A549 (cell line): ENCODE measurements around the gene TBC1D10A. TPM values are rescaled to one million over a fixed set of nuclear protein-coding genes. Genes with fewer than 3 reads are reported as not detected.
A peak's percentile ranks its signal among the peaks of the same experiment; 100 is the strongest.

Source experiments
- ATAC-seq, 2 experiments: fragments of 200-7000 bp in 1 of 2; fragments of >200 bp in 1 of 2; cut with Nextera tagmentation in 1 of 2; cut with Tn5 transposase in 1 of 2; 3 replicates each; pipeline versions ENCODE4 v1.8.0 to v1.9.1; 2018 to 2020; ENCODE audit warnings: mild to moderate bottlenecking in 1 of 2, moderate library complexity in 1 of 2
- CTCF ChIA-PET: fragments of 300-600 bp; sonication (Branson Sonifier 250); formaldehyde crosslinking; extraction: SDS; loops from one replicate; lab custom pipeline; 2021; ENCODE audit warnings: antibody characterized with exemption, inconsistent platforms; lab: Yijun Ruan, JAX
- POLR2A ChIA-PET: fragments of 350-600 bp; formaldehyde crosslinking; extraction: SDS; loops from one replicate; lab custom pipeline; 2021; ENCODE audit warnings: antibody characterized with exemption, inconsistent platforms; lab: Yijun Ruan, JAX
- DNase-seq, 2 experiments: peaks; one replicate each; pipeline versions ENCODE4 v3.0.0 to v3.0.0-alpha.2; 2011 to 2016; ENCODE audit warnings: low read depth in 1 of 2, low spot score in 1 of 2
- FAIRE-seq: peaks from 2 replicates; lab custom pipeline; 2011; peaks lifted over from hg19 to GRCh38; lab: Jason Lieb, UNC
- H3K27ac ChIP-seq, 2 experiments: fragments of >200 bp; sonication (Bioruptor Twin); formaldehyde crosslinking; 3 replicates each; pipeline ENCODE4 v1.5.1; 2016 to 2017
- H3K4me1 ChIP-seq: fragments of >200 bp; sonication (Bioruptor Twin); formaldehyde crosslinking; 3 replicates; pipeline ENCODE4 v1.6.1; 2016
- H3K4me2 ChIP-seq: fragments of >200 bp; sonication (Bioruptor Twin); formaldehyde crosslinking; 3 replicates; pipeline ENCODE4 v1.6.1; 2016
- H3K4me3 ChIP-seq: fragments of >200 bp; sonication (Bioruptor Twin); formaldehyde crosslinking; 3 replicates; pipeline ENCODE4 v1.5.1; 2016
- H3K9me3 ChIP-seq: fragments of >200 bp; sonication (Bioruptor Twin); formaldehyde crosslinking; 3 replicates; pipeline ENCODE4 v1.6.1; 2016
- BCL3 ChIP-seq: fragments of >200 bp; sonication (Bioruptor Twin); formaldehyde crosslinking; IDR thresholded peaks from 3 replicates; pipeline ENCODE4 v1.6.1; 2016
- CTCF ChIP-seq: fragments of >200 bp; sonication (Bioruptor Twin); formaldehyde crosslinking; IDR thresholded peaks from 3 replicates; pipeline ENCODE4 v1.5.1; 2016
- FOSL2 ChIP-seq, 2 experiments: fragments of 450-650 bp in 1 of 2; fragments of >200 bp in 1 of 2; sonication (Bioruptor Twin) in 1 of 2; formaldehyde crosslinking; IDR thresholded peaks; 2 replicates each; pipeline versions ENCODE4 v1.5.0 to v1.6.1; 2016 to 2020; ENCODE audit warnings: mild to moderate bottlenecking in 1 of 2, moderate library complexity in 1 of 2
- HDAC2 ChIP-seq: fragments of 200-600 bp; sonication (generic); IDR thresholded peaks from 2 replicates; pipeline ENCODE4 v1.6.1; 2016
- HEYL ChIP-seq: fragments of 250-450 bp; sonication (Bioruptor Pico); IDR thresholded peaks from 2 replicates; pipeline ENCODE4 v1.8.0; 2021; ENCODE audit warnings: mild to moderate bottlenecking, moderate library complexity
- HOXA7 ChIP-seq: fragments of 250-450 bp; sonication (Bioruptor Pico); IDR thresholded peaks from 2 replicates; pipeline ENCODE4 v1.5.0; 2020; ENCODE audit warnings: mild to moderate bottlenecking, moderate library complexity
- JUN ChIP-seq, 2 experiments: fragments of >200 bp; sonication (Bioruptor Twin); formaldehyde crosslinking; IDR thresholded peaks; 2 replicates in 1 of 2; 3 replicates in 1 of 2; pipeline ENCODE4 v1.6.1; 2016 to 2017
- KDM1A ChIP-seq: fragments of 200-600 bp; sonication (generic); IDR thresholded peaks from 2 replicates; pipeline ENCODE4 v1.6.1; 2016; ENCODE audit warnings: low read depth, mild to moderate bottlenecking
- MAFK ChIP-seq: fragments of 450-650 bp; IDR thresholded peaks from 2 replicates; pipeline ENCODE4 v1.6.1; 2014; ENCODE audit not compliant: partially characterized antibody
- PHF8 ChIP-seq: fragments of 200-600 bp; sonication (generic); IDR thresholded peaks from 2 replicates; pipeline ENCODE4 v1.6.1; 2016; ENCODE audit warnings: low read depth, mild to moderate bottlenecking, antibody characterized with exemption, moderate library complexity, borderline replicate concordance
- RARB ChIP-seq: fragments of 250-450 bp; sonication (Bioruptor Pico); IDR thresholded peaks from 2 replicates; pipeline ENCODE4 v1.8.0; 2021; ENCODE audit warnings: mild to moderate bottlenecking, moderate library complexity
- RNF2 ChIP-seq: fragments of 200-600 bp; sonication (generic); IDR thresholded peaks from 2 replicates; pipeline ENCODE4 v1.6.1; 2016; ENCODE audit warnings: low read depth, mild to moderate bottlenecking, antibody characterized with exemption, moderate library complexity, borderline replicate concordance
- USF2 ChIP-seq: fragments of 450-650 bp; IDR thresholded peaks from 2 replicates; pipeline ENCODE4 v1.6.1; 2014; ENCODE audit warnings: antibody characterized with exemption
- WGBS: methylation state at CpG from one replicate; pipeline ENCODE4 v1.1.6; 2017; ENCODE audit errors: missing lambda C conversion rate; 5-methylcytosine and 5-hydroxymethylcytosine counted together
- polyA plus RNA-seq, 4 experiments: library from polyadenylated mRNA; depleted of rRNA in 3 of 4; stranded (reverse); fragments of >200 nt; fragmentation: RNase III in 1 of 4; extraction: RNeasy Plus Mini Kit Qiagen cat#74134 plus additional on column Dnase treatment in 1 of 4; gene quantifications; 2 replicates in 3 of 4; 3 replicates in 1 of 4; pipeline ENCODE4 v1.2.3, GENCODE V29; 2011 to 2017
- TF ChIP-seq, protein P1 (sequence below): IDR thresholded peaks from 2 replicates; pipeline ENCODE4 v1.6.1; 2012
- TF ChIP-seq, protein P2 (sequence below): fragments of >200 bp; sonication (Bioruptor Twin); formaldehyde crosslinking; IDR thresholded peaks from 2 replicates; pipeline ENCODE4 v1.6.1; 2016

Gene TBC1D10A
- polyA plus RNA-seq, 2 of the 4 experiments (the other 2 are of a cell fraction), result 5.8 to 6.8 TPM

DNA sequence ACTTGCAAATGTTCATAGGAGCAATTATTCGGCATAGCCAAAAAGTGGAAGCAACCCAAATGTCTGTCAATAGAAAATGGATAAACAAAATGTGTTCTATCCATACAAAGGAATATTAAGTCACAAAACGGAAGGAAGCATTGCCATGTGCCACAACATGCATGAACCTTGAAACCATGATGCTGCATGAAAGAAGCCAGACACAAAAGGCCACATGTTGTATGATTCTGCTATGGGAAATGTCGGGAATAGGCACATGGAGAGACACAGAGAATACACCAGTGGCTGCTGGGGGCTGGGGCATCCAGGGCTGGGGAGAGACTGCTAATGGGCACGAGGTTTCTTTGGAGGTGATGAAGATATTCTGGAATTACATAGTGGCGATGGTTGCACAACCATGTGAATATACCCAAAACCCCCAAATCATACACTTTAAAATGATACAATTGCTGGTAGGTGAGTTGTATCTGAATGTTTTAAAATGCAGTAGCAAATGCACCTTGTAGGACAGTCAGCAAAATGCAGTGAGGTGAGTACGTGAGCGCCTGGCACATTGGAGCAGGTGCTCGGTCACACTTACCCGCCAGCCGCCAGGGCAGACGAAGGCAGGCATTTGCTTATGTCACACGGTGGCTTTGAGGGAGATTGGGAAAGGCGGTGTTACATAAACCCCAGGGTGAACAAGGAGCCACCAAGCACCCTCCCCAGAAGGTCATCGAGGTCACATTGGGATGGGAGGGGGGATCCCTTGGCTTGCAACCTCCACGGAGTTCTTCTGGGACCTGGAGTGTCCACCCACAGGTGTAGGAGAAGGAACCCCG lies 53.8 kb downstream of the TBC1D10A start (continued):
- no peak for TF ChIP-seq USF2

DNA sequence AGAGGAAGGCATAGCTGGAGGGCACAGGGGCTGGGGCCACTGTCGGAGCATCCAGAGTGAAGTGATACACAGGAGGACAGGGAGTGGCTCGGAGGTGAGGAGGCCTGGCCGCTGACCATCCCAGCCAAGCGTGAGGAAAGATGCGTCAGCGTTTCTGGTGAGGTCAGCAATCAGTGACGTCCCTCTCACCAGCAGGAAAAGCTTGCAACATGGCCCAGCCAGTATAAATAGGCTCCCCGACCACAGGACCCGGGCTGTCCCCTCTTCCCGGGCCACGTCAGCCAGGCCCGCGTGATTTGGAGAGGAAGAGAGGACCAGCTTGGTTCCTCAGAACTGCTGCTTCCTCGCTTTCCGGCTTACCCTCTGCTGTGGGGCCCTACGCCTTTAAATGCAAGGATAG lies 55.9 kb downstream of the TBC1D10A start:
- FAIRE-seq (no peak), ATAC-seq (peak in 1 of 2 experiments; percentile 15; a peak in 2 of 6 replicates), DNase-seq (no peak)
- Histone ChIP-seq H3K27ac (0 out of 6 replicates have a peak overlapping the region, but pooled peaks of 1 of the 2 experiments have one; percentile 24), H3K4me2 (no peak overlapping the region), H3K4me1 (no peaks in the 10 kb centered on the region), H3K4me3 (no peak overlapping the region), H3K9me3 (no peaks in the 10 kb centered on the region)
- TF ChIP-seq CTCF (no peak), FOSL2 (IDR thresholded peaks at IDR 0.05) (no peak), FOSL2 (CRISPR knock-in tag; IDR thresholded peaks at IDR 0.05) (no peak), JUN (IDR thresholded peaks at IDR 0.05) (no peak), HOXA7 (CRISPR knock-in tag) (no peak), HEYL (CRISPR knock-in tag) (no peak), MAFK (peak; percentile 78)
- CTCF ChIA-PET, result interaction anchor here (1.0 to 4.0 kb wide), 3 partner anchors 10 to 163 kb away, joined by 3 to 17 read pairs (median 5); no protein-coding TSS in a partner anchor
- POLR2A ChIA-PET, result no interaction called here
- WGBS, result 79% methylated on average over 12 of the region's 16 CpGs

DNA sequence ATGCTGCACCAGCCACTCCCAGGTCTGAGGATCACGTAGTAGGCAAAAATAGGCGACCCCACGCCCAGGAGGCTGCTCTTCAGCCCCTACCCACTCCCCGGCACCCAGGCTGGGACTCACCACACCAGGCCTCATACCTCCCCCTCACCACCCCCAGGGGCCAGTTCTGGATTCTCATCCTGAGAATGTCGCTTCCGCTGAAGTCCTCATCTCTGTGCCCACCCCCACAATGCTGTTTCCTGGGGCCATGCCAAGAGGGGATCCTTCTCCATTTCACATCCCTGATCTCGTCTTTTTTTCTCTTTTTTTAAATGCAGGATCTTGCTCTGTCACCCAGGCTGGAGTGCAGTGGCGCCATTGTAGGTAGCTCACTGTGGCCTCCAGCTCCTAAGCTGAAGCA lies 58.4 kb downstream of the TBC1D10A start:
- ATAC-seq (no peak), DNase-seq (no peak), FAIRE-seq (no peak)
- ChIA-PET CTCF (interaction anchor here (1.2 to 4.0 kb wide), 2 partner anchors 8 to 20 kb away, joined by 3 to 17 read pairs; no protein-coding TSS in a partner anchor), POLR2A (no interaction called here)
- 83% methylated on average over 8 of the region's 8 CpGs for WGBS
- no peak overlapping the region for H3K4me3 ChIP-seq
- no peak overlapping the region for H3K27ac ChIP-seq
- peaks cover 3% of the 10 kb centered on the region for H3K4me1 ChIP-seq
- H3K4me2 ChIP-seq, result no peak overlapping the region
- TF ChIP-seq KDM1A (no peak), RNF2 (no peak), BCL3 (no peak), PHF8 (no peak), HDAC2 (no peak), RARB (CRISPR knock-in tag) (no peak)
- TF ChIP-seq, protein P1, sequence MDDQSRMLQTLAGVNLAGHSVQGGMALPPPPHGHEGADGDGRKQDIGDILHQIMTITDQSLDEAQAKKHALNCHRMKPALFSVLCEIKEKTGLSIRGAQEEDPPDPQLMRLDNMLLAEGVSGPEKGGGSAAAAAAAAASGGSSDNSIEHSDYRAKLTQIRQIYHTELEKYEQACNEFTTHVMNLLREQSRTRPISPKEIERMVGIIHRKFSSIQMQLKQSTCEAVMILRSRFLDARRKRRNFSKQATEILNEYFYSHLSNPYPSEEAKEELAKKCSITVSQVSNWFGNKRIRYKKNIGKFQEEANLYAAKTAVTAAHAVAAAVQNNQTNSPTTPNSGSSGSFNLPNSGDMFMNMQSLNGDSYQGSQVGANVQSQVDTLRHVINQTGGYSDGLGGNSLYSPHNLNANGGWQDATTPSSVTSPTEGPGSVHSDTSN, result no peak
- TF ChIP-seq, protein P2, sequence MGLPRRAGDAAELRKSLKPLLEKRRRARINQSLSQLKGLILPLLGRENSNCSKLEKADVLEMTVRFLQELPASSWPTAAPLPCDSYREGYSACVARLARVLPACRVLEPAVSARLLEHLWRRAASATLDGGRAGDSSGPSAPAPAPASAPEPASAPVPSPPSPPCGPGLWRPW, result no peak
- TF ChIP-seq, all 56 proteins: peak for 0
- no peaks in the 10 kb centered on the region for H3K9me3 ChIP-seq
